Heart right ventricle (tissue), 16 donors: ENCODE measurements around the gene HMCN2. TPM values are rescaled to one million over a fixed set of nuclear protein-coding genes. Genes with fewer than 3 reads are reported as not detected.

ENCODE experiments used
- ATAC-seq, 8 donors: fragments of 200-7000 bp; cut with Tn5 transposase; one replicate each; pipeline ENCODE4 v1.9.1; 2020; ENCODE audit warnings: mild to moderate bottlenecking in 8 of 8, moderate library complexity in 8 of 8, moderate number of reproducible peaks in 1 of 8
- DNase-seq, 2 donors: peaks; one replicate each; pipeline ENCODE4 v3.0.0-alpha.2; 2020
- H3K27ac ChIP-seq, 10 donors: fragments of 200-600 bp; sonication (generic) in 2 of 10; one replicate each; pipeline versions ENCODE4 v1.5.0 to v1.8.0; 2020 to 2022; ENCODE audit warnings: mild to moderate bottlenecking in 3 of 10
- H3K27me3 ChIP-seq, 7 donors: fragments of 200-600 bp; one replicate each; pipeline ENCODE4 v1.8.0; 2021 to 2022; ENCODE audit warnings: mild to moderate bottlenecking in 2 of 7
- H3K36me3 ChIP-seq, 9 donors: fragments of 200-600 bp; sonication (generic) in 1 of 9; one replicate each; pipeline versions ENCODE4 v1.5.0 to v1.8.0; 2020 to 2022; ENCODE audit warnings: mild to moderate bottlenecking in 2 of 9
- H3K4me1 ChIP-seq, 9 donors: fragments of 200-600 bp; sonication (generic) in 1 of 9; one replicate each; pipeline versions ENCODE4 v1.5.0 to v1.8.0; 2020 to 2022; ENCODE audit warnings: mild to moderate bottlenecking in 4 of 9
- H3K4me3 ChIP-seq, 10 donors: fragments of 200-600 bp; sonication (generic) in 2 of 10; one replicate each; pipeline versions ENCODE4 v1.5.0 to v1.8.0; 2020 to 2022; ENCODE audit warnings: mild to moderate bottlenecking in 7 of 10, moderate library complexity in 2 of 10
- H3K9me3 ChIP-seq, 11 donors: fragments of 200-600 bp in 10 of 11; sonication (generic) in 2 of 11; one replicate each; pipeline versions ENCODE4 v1.5.0 to v1.8.0; 2013 to 2022; ENCODE audit warnings: mild to moderate bottlenecking in 2 of 11, control low read depth in 1 of 11, moderate library complexity in 1 of 11
- WGBS, 2 donors: extraction: QIAGEN DNeasy Blood & Tissue Kit; methylation state at CpG; one replicate each; pipeline ENCODE4 v1.1.7; 2013; ENCODE audit warnings: inconsistent platforms in 1 of 2; 5-methylcytosine and 5-hydroxymethylcytosine counted together
- intact Hi-C, 10 donors: fragments of 100-400 bp; cut with DNase I; formaldehyde crosslinking; loops; one replicate each; pipeline versions ENCODE4 v1.11.1 to v1.14.2; 2022
- polyA plus RNA-seq, 2 donors: library from polyadenylated mRNA; stranded (reverse); fragments of 200-250 nt; gene quantifications; one replicate each; pipeline ENCODE4 v1.2.3, GENCODE V29; 2013
- total RNA-seq, 10 donors: library from RNA; stranded (reverse); fragmentation: NEBNext Ultra II Directional in 3 of 10; extraction: Animal tissue kit (Norgen Biotek cat#: 25700) in 3 of 10; gene quantifications; one replicate each; pipeline versions ENCODE4 v1.2.1 to v1.2.4, GENCODE V29; 2021 to 2023
- TF ChIP-seq, protein P1 (sequence below), 9 donors: fragments of 200-600 bp; sonication (generic) in 2 of 9; IDR thresholded peaks; one replicate each; pipeline versions ENCODE4 v1.5.0 to v1.8.0; 2021 to 2022; ENCODE audit warnings: antibody characterized with exemption in 9 of 9, mild to moderate bottlenecking in 5 of 9, moderate library complexity in 1 of 9
- donor health status: Arrhythmogenic right ventricular cardiomyopathy.
- donor health status: ischemic (EF 13 %, LVEDD 7.1; RV severe dilation, severe dysfunction).
- donor health status: healthy with polysubstance abuse.
- donor health status: DM: no; HTN: yes; CAD: no.
- donor health status: DM: no; HTN: no; CAD: no.
- donor health status: ischemic (EF 25% LVEDD 6.9; RV normal size, moderate dysfunction).
- donor health status: ischemic (EF 25% LVEDD 5.7; RV mildly dilated, moderate dysfunction).
- donor health status: healthy.
- donor health status: DM: yes; HTN: yes; CAD: no.
- donor health status: Ischemic cardiomyopathy.
- donor health status: ischemic (EF 35%, LVEDD 5.7; RV mildly dilated, moderate dysfunction).
- donor health status: nonischemic (EF 11% LVEDD 7.7; RV severe dilation, severe dysfunction).
- donor health status: DM: yes; HTN: yes; CAD: no.
- donor health status: PGD.
- donor health status: ischemic (EF 29% LVEDD 5.4; RV normal size, mild dysfunction).
- donor health status: nonischemic (EF 23%, LVEDD 6.1; RV moderate dilation, normal function).

Gene HMCN2
- total and polyA plus RNA-seq, 12 donors = 2.6 to 10.2 (median 4.9) TPM

DNA sequence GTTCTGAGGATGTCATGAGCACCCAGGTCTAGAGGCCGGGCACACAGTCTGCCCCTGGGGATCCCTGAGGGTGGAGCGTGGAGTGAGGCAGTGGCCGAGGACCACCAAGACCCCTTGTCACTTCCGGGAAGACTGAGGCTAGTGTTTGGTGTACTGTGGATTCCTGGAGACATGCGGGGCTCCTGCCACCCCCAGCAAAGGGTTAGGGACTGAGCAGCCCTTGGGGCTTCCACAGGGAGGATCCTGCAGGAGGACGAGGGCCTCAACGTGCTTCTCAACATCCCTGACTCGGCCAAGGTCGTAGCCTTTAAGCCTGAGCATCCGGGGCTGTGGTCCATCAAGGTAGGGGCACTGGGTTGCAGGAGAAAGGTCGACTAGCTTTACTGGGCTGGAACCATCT is 29.9 kb downstream of the HMCN2 start:
- Histone ChIP-seq H3K4me3 (no peak overlapping the region), H3K27ac (no peak overlapping the region), H3K4me1 (peaks cover 0 to 17% (median 2%) of the 10 kb centered on the region in 9 donors), H3K9me3 (no peaks in the 10 kb centered on the region), H3K36me3 (peaks cover 0 to 4% (median 0%) of the 10 kb centered on the region in 9 donors), H3K27me3 (peaks cover 0 to 17% (median 8%) of the 10 kb centered on the region in 7 donors)
- DNase-seq (no peak), ATAC-seq (no peak)
- TF ChIP-seq, protein P1, sequence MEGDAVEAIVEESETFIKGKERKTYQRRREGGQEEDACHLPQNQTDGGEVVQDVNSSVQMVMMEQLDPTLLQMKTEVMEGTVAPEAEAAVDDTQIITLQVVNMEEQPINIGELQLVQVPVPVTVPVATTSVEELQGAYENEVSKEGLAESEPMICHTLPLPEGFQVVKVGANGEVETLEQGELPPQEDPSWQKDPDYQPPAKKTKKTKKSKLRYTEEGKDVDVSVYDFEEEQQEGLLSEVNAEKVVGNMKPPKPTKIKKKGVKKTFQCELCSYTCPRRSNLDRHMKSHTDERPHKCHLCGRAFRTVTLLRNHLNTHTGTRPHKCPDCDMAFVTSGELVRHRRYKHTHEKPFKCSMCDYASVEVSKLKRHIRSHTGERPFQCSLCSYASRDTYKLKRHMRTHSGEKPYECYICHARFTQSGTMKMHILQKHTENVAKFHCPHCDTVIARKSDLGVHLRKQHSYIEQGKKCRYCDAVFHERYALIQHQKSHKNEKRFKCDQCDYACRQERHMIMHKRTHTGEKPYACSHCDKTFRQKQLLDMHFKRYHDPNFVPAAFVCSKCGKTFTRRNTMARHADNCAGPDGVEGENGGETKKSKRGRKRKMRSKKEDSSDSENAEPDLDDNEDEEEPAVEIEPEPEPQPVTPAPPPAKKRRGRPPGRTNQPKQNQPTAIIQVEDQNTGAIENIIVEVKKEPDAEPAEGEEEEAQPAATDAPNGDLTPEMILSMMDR (IDR thresholded peaks at IDR 0.05) = no peak
- WGBS, 2 donors = 77 to 81% methylated on average over 11 of the region's 11 CpGs
- intact Hi-C loops = no loop called here

- Histone ChIP-seq H3K36me3 (peaks cover 0 to 6% (median 0%) of the 10 kb centered on the region in 9 donors), H3K27ac (no peak overlapping the region), H3K9me3 (no peaks in the 10 kb centered on the region), H3K4me1 (peaks cover 0 to 17% (median 0%) of the 10 kb centered on the region in 9 donors), H3K4me3 (no peak overlapping the region), H3K27me3 (peaks cover 0 to 17% (median 8%) of the 10 kb centered on the region in 7 donors)
- TF ChIP-seq, protein P1 (IDR thresholded peaks at IDR 0.05) = no peak
- DNase-seq (no peak), ATAC-seq (no peak)
- intact Hi-C loops = no loop called here
- WGBS, 2 donors = 82 to 85% methylated on average over 10 of the region's 10 CpGs
Measured at GRCh38 chr9:130295945-130296782, 30.6 kb downstream of the HMCN2 start.

DNA sequence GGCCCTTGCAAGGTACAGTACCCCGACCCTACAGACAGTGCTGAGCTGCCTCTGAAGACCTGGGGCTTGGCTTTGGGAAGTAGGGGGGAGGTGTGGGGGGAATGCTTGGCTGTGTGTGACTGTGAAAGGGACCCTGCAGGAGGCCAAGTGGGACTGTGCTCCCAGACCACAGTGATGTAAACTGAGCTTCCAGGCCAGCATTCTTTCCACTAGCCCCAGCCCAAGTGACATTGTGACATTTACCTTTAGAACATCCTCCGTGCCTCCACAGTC is 31.2 kb downstream of the HMCN2 start:
- WGBS, 2 donors = 80 to 83% methylated on average over 2 of the region's 2 CpGs
- H3K36me3 ChIP-seq = peaks cover 0 to 6% (median 0%) of the 10 kb centered on the region in 9 donors
- peaks cover 0 to 21% (median 2%) of the 10 kb centered on the region in 9 donors for H3K4me1 ChIP-seq
- ATAC-seq = no peak
- TF ChIP-seq, protein P1 (IDR thresholded peaks at IDR 0.05) = no peak
- intact Hi-C loops = no loop called here
- no peak overlapping the region for H3K27ac ChIP-seq
- H3K9me3 ChIP-seq = no peaks in the 10 kb centered on the region
- DNase-seq = no peak
- no peak overlapping the region for H3K4me3 ChIP-seq
- peaks cover 0 to 17% (median 8%) of the 10 kb centered on the region in 7 donors for H3K27me3 ChIP-seq

DNA sequence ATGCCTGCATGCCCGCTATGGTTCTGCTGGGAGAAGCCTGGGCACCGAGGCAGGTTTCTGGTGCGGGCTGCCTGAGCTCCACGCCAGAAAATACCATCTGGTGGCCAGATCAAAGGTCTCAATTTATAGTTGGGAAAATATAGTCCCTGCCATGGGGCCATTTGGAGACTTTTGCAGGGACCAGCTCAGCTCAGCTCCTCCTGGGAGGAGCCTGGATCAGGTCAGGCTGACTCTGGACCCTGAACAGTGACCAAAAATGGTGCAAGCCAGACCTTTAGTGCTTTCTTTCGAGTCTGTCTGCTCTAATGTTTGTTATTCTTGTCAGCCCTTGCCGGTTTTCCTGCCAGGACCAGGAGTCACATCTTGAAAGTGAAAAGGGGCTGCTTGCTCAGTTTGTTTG is 31.8 kb downstream of the HMCN2 start:
- TF ChIP-seq, protein P1 (IDR thresholded peaks at IDR 0.05) = no peak
- peaks cover 0 to 17% (median 8%) of the 10 kb centered on the region in 7 donors for H3K27me3 ChIP-seq
- DNase-seq (no peak), ATAC-seq (peak in 2 of 8 donors; percentile 10 to 39)
- H3K4me1 ChIP-seq = peaks cover 0 to 27% (median 4%) of the 10 kb centered on the region in 9 donors
- no peaks in the 10 kb centered on the region for H3K9me3 ChIP-seq
- intact Hi-C loops = no loop called here
- peak overlapping the region in 2 of 10 donors; percentile 37 to 53 for H3K27ac ChIP-seq
- H3K4me3 ChIP-seq = no peak overlapping the region
- H3K36me3 ChIP-seq = peaks cover 0 to 6% (median 0%) of the 10 kb centered on the region in 9 donors
- WGBS, 2 donors = 50 to 53% methylated on average over 6 of the region's 6 CpGs
